Keratinocyte (primary cell): ENCODE data around the gene MX2. TPM values are rescaled to one million over a fixed set of nuclear protein-coding genes. Genes with fewer than 3 reads are reported as not detected.

ENCODE experiments used
- DNase-seq: peaks from one replicate; pipeline ENCODE4 v3.0.0-alpha.2; 2011; ENCODE audit warnings: low read depth, missing footprints, low spot score
- FAIRE-seq: peaks from 2 replicates; lab custom pipeline; 2011; peaks lifted over from hg19 to GRCh38; lab: Jason Lieb, UNC
- H2AFZ ChIP-seq: 2 replicates; pipeline ENCODE4 v1.6.0; 2012; ENCODE audit warnings: low read length, control low read depth, inconsistent platforms; ENCODE audit not compliant: control insufficient read depth
- H3K27ac ChIP-seq: 2 replicates; pipeline ENCODE4 v1.5.1; 2011; ENCODE audit warnings: low read length; ENCODE audit not compliant: control insufficient read depth, insufficient read depth
- H3K27me3 ChIP-seq: 3 replicates; pipeline ENCODE4 v1.6.0; 2011; ENCODE audit warnings: low read length; ENCODE audit not compliant: control insufficient read depth, insufficient read depth; ENCODE audit errors: extremely low read depth
- H3K36me3 ChIP-seq, 2 experiments: 2 replicates in 1 of 2; 3 replicates in 1 of 2; pipeline ENCODE4 v1.5.1; 2011; ENCODE audit warnings: low read length in 2 of 2, mild to moderate bottlenecking in 1 of 2; ENCODE audit not compliant: control insufficient read depth in 2 of 2, insufficient read depth in 2 of 2; ENCODE audit errors: extremely low read depth in 1 of 2
- H3K4me1 ChIP-seq: 3 replicates; pipeline ENCODE4 v1.5.1; 2011; ENCODE audit warnings: low read length; ENCODE audit not compliant: control insufficient read depth, insufficient read depth; ENCODE audit errors: extremely low read depth
- H3K4me2 ChIP-seq: 3 replicates; pipeline ENCODE4 v1.6.0; 2011; ENCODE audit warnings: low read depth, low read length; ENCODE audit not compliant: control insufficient read depth, insufficient read depth; ENCODE audit errors: extremely low read depth
- H3K4me3 ChIP-seq, 3 experiments: fragments of 200-600 bp in 1 of 3; sonication (generic) in 1 of 3; 2 replicates in 2 of 3; 3 replicates in 1 of 3; pipeline ENCODE4 v1.5.1; 2011 to 2016; ENCODE audit warnings: low read length in 3 of 3, mild to moderate bottlenecking in 3 of 3, control low read depth in 2 of 3, inconsistent platforms in 1 of 3, low read depth in 1 of 3, mixed read lengths in 1 of 3, mixed run types in 1 of 3, moderate library complexity in 1 of 3; ENCODE audit not compliant: control insufficient read depth in 2 of 3, insufficient read depth in 2 of 3; ENCODE audit errors: extremely low read depth in 1 of 3
- H3K79me2 ChIP-seq: 2 replicates; pipeline ENCODE4 v1.6.0; 2012; ENCODE audit warnings: low read length; ENCODE audit not compliant: control insufficient read depth, insufficient read depth
- H3K9ac ChIP-seq: 3 replicates; pipeline ENCODE4 v1.6.0; 2011; ENCODE audit warnings: low read length; ENCODE audit not compliant: control insufficient read depth, insufficient read depth; ENCODE audit errors: extremely low read depth
- H3K9me1 ChIP-seq: 3 replicates; pipeline ENCODE4 v1.6.0; 2011; ENCODE audit warnings: low read length; ENCODE audit not compliant: control insufficient read depth, insufficient read depth; ENCODE audit errors: extremely low read depth
- H3K9me3 ChIP-seq: 2 replicates; pipeline ENCODE4 v1.5.1; 2012; ENCODE audit warnings: low read depth, low read length; ENCODE audit not compliant: control insufficient read depth
- H4K20me1 ChIP-seq: 3 replicates; pipeline ENCODE4 v1.6.0; 2011; ENCODE audit warnings: low read length; ENCODE audit not compliant: control insufficient read depth, insufficient read depth; ENCODE audit errors: extremely low read depth
- CTCF ChIP-seq, 3 experiments: IDR thresholded peaks in 1 of 3; conservative IDR thresholded peaks in 1 of 3; optimal IDR thresholded peaks in 1 of 3; 2 replicates in 2 of 3; 3 replicates in 1 of 3; pipeline versions ENCODE3 to v1.5.1; 2011; ENCODE audit warnings: low read length in 3 of 3, mild to moderate bottlenecking in 3 of 3, moderate library complexity in 2 of 3, control low read depth in 1 of 3, inconsistent platforms in 1 of 3; ENCODE audit not compliant: insufficient read depth in 2 of 3; ENCODE audit errors: extremely low read depth in 1 of 3
- EZH2 ChIP-seq: IDR thresholded peaks from one replicate; pipeline ENCODE4 v1.6.1; 2012; ENCODE audit warnings: inconsistent platforms, mild to moderate bottlenecking, low read length, moderate library complexity
- dilution Hi-C: fragments of 300-500 bp; cut with MboI; formaldehyde crosslinking; loops from one replicate; pipeline ENCODE4 v1.7.0; 2020; ENCODE audit warnings: low sequenced_read_pairs; ENCODE audit not compliant: extremely low pct_ligation_motif_present
- polyA plus RNA-seq, 5 experiments: library from polyadenylated mRNA; depleted of rRNA in 3 of 5; stranded (reverse) in 3 of 5; stranded (forward) in 1 of 5; unstranded in 1 of 5; fragments of >200 nt; gene quantifications; 1 replicate in 1 of 5; 2 replicates in 3 of 5; 3 replicates in 1 of 5; pipeline versions ENCODE4 v1.2.1 to v1.2.3, GENCODE V29; 2011 to 2012; ENCODE audit warnings: missing spikeins in 2 of 5, low read depth in 1 of 5, low replicate concordance in 1 of 5

MX2 gene
- polyA plus RNA-seq, 1 donor (not counting 4 experiments of a cell fraction or from before 2014, with no cell fraction given), result 7.1 TPM

GRCh38 chr21:41453761-41454160 lies 91.9 kb downstream of the MX2 start:
- H4K20me1 ChIP-seq, result no peaks in the 10 kb centered on the region
- no peaks in the 10 kb centered on the region for H3K9me3 ChIP-seq
- H3K9me1 ChIP-seq, result no peaks in the 10 kb centered on the region
- no peak overlapping the region for H2AFZ ChIP-seq
- H3K4me3 ChIP-seq, result no peak overlapping the region
- H3K27ac ChIP-seq, result no peak overlapping the region
- DNase-seq, result no peak
- H3K27me3 ChIP-seq, result no peaks in the 10 kb centered on the region
- no peak overlapping the region for H3K9ac ChIP-seq
- no peaks in the 10 kb centered on the region for H3K79me2 ChIP-seq
- dilution Hi-C loops, result no loop called here
- peaks cover 2 to 43% of the 10 kb centered on the region in 2 experiments for H3K36me3 ChIP-seq
- TF ChIP-seq CTCF (optimal IDR thresholded peaks at IDR 0.05 in 1 of 3, IDR thresholded peaks at IDR 0.05 in 1 of 3, conservative IDR thresholded peaks at IDR 0.05 in 1 of 3; ENCODE audit: extremely low read depth in 1 of 3, insufficient read depth in 2 of 3, low read length in 3 of 3), result no peak
- no peak for TF ChIP-seq EZH2
- H3K4me1 ChIP-seq, result no peaks in the 10 kb centered on the region
- no peak overlapping the region for H3K4me2 ChIP-seq
- FAIRE-seq, result no peak

- dilution Hi-C loops, result no loop called here
- no peaks in the 10 kb centered on the region for H3K9me1 ChIP-seq
- TF ChIP-seq EZH2 (no peak), CTCF (optimal IDR thresholded peaks at IDR 0.05 in 1 of 3, IDR thresholded peaks at IDR 0.05 in 1 of 3, conservative IDR thresholded peaks at IDR 0.05 in 1 of 3; ENCODE audit: extremely low read depth in 1 of 3, insufficient read depth in 2 of 3, low read length in 3 of 3) (no peak)
- no peak overlapping the region for H3K4me3 ChIP-seq
- H3K27me3 ChIP-seq, result no peaks in the 10 kb centered on the region
- no peak overlapping the region for H3K4me2 ChIP-seq
- FAIRE-seq, result no peak
- DNase-seq, result no peak
- H4K20me1 ChIP-seq, result no peaks in the 10 kb centered on the region
- H2AFZ ChIP-seq, result no peak overlapping the region
- no peak overlapping the region for H3K27ac ChIP-seq
- no peaks in the 10 kb centered on the region for H3K79me2 ChIP-seq
- H3K4me1 ChIP-seq, result peaks cover 4% of the 10 kb centered on the region
- H3K9ac ChIP-seq, result no peak overlapping the region
- peaks cover 2 to 36% of the 10 kb centered on the region in 2 experiments for H3K36me3 ChIP-seq
- no peaks in the 10 kb centered on the region for H3K9me3 ChIP-seq
Observed at GRCh38 chr21:41458121-41458520, 96.3 kb downstream of the MX2 start.
